ENCODE data around the gene AFMID.

AFMID gene

GRCh38 chr17:78214706-78215061 lies 27.5 kb downstream of the AFMID start:
- WGBS, 2 donors (ENCODE audit: extremely low coverage in 2 of 2, insufficient read length in 2 of 2, insufficient replicate concordance in 1 of 2) = no CpG with 5 or more reads among the region's 5 CpGs
- Histone ChIP-seq H3K9ac (ENCODE audit: low read depth, low read length, poor library complexity) (peak overlapping the region; percentile 91), H3K36me3 (replicated peaks in 1 of 2; ENCODE audit: control insufficient read depth in 2 of 2, insufficient read depth in 2 of 2, low read length in 2 of 2) (peaks cover 17 to 37% of the 10 kb centered on the region in 2 donors), H2BK120ac (ENCODE audit: low read depth, low read length) (no peak overlapping the region), H3K4me1 (ENCODE audit: control insufficient read depth in 2 of 2, insufficient read depth in 1 of 2, low read depth in 1 of 2, low read length in 2 of 2) (peaks cover 3 to 5% of the 10 kb centered on the region in 2 donors), H3K79me1 (ENCODE audit: low read depth, low read length) (peaks cover 9% of the 10 kb centered on the region), H2AFZ (ENCODE audit: low read length) (peak overlapping the region; percentile 86), H3K4me2 (ENCODE audit: insufficient read depth, low read length, poor library complexity, severe bottlenecking) (peak overlapping the region; percentile 95), H3K4me3 (ENCODE audit: low read length in 2 of 2) (peak overlapping the region; percentile 95 to 100), H4K91ac (ENCODE audit: low read depth, low read length, poor library complexity) (peak overlapping the region; percentile 45), H3K14ac (ENCODE audit: low read length) (peak overlapping the region; percentile 25), H3K23ac (ENCODE audit: low read depth, low read length, poor library complexity) (no peak overlapping the region), H3K4ac (ENCODE audit: low read length) (no peak overlapping the region), H2BK15ac (ENCODE audit: low read length) (no peak overlapping the region), H3K18ac (ENCODE audit: low read length) (peak overlapping the region; percentile 96), H3K9me3 (replicated peaks in 1 of 2; ENCODE audit: control insufficient read depth in 2 of 2, insufficient read depth in 1 of 2, low read depth in 1 of 2, low read length in 2 of 2) (peaks cover 0 to 2% of the 10 kb centered on the region in 2 donors), H2BK12ac (ENCODE audit: low read length) (no peak overlapping the region), H2AK5ac (ENCODE audit: low read depth, low read length) (peak overlapping the region; percentile 35), H3K27ac (replicated peaks; ENCODE audit: low read length) (peak overlapping the region; percentile 50), H3K27me3 (ENCODE audit: control insufficient read depth in 3 of 3, insufficient read depth in 3 of 3, low read depth in 1 of 3, low read length in 3 of 3) (peaks cover 0 to 2% (median 0%) of the 10 kb centered on the region in 3 experiments), H2BK5ac (ENCODE audit: low read length) (peak overlapping the region; percentile 85), H4K8ac (ENCODE audit: low read depth, low read length) (no peak overlapping the region)
- no peak for DNase-seq (ENCODE audit: low spot score)

GRCh38 chr17:78219396-78220150 lies 32.4 kb downstream of the AFMID start:
- H3K4me3 ChIP-seq (ENCODE audit: low read length in 2 of 2) = no peak overlapping the region
- H2BK15ac ChIP-seq (ENCODE audit: low read length) = no peak overlapping the region
- no peak overlapping the region for H3K4me2 ChIP-seq (ENCODE audit: insufficient read depth, low read length, poor library complexity, severe bottlenecking)
- H2BK120ac ChIP-seq (ENCODE audit: low read depth, low read length) = no peak overlapping the region
- WGBS, 2 donors (ENCODE audit: extremely low coverage in 2 of 2, insufficient read length in 2 of 2, insufficient replicate concordance in 1 of 2) = no CpG with 5 or more reads among the region's 11 CpGs
- H3K4me1 ChIP-seq (ENCODE audit: control insufficient read depth in 2 of 2, insufficient read depth in 1 of 2, low read depth in 1 of 2, low read length in 2 of 2) = peaks cover 1 to 4% of the 10 kb centered on the region in 2 donors
- no peak overlapping the region for H2BK5ac ChIP-seq (ENCODE audit: low read length)
- no peak overlapping the region for H2AFZ ChIP-seq (ENCODE audit: low read length)
- H3K9me3 ChIP-seq (replicated peaks in 1 of 2; ENCODE audit: control insufficient read depth in 2 of 2, insufficient read depth in 1 of 2, low read depth in 1 of 2, low read length in 2 of 2) = peaks cover 0 to 2% of the 10 kb centered on the region in 2 donors
- DNase-seq (ENCODE audit: low spot score) = no peak
- no peak overlapping the region for H4K91ac ChIP-seq (ENCODE audit: low read depth, low read length, poor library complexity)
- no peak overlapping the region for H3K14ac ChIP-seq (ENCODE audit: low read length)
- no peak overlapping the region for H3K9ac ChIP-seq (ENCODE audit: low read depth, low read length, poor library complexity)
- H3K27me3 ChIP-seq (ENCODE audit: control insufficient read depth in 3 of 3, insufficient read depth in 3 of 3, low read depth in 1 of 3, low read length in 3 of 3) = no peaks in the 10 kb centered on the region
- H2BK12ac ChIP-seq (ENCODE audit: low read length) = no peak overlapping the region
- no peak overlapping the region for H4K8ac ChIP-seq (ENCODE audit: low read depth, low read length)
- no peak overlapping the region for H3K18ac ChIP-seq (ENCODE audit: low read length)
- H2AK5ac ChIP-seq (ENCODE audit: low read depth, low read length) = no peak overlapping the region
- peak overlapping the region; percentile 26 for H3K27ac ChIP-seq (replicated peaks; ENCODE audit: low read length)
- no peak overlapping the region for H3K23ac ChIP-seq (ENCODE audit: low read depth, low read length, poor library complexity)
- no peak overlapping the region for H3K4ac ChIP-seq (ENCODE audit: low read length)
- peaks cover 4% of the 10 kb centered on the region for H3K79me1 ChIP-seq (ENCODE audit: low read depth, low read length)
- peaks cover 45 to 82% of the 10 kb centered on the region in 2 donors for H3K36me3 ChIP-seq (replicated peaks in 1 of 2; ENCODE audit: control insufficient read depth in 2 of 2, insufficient read depth in 2 of 2, low read length in 2 of 2)

DNA sequence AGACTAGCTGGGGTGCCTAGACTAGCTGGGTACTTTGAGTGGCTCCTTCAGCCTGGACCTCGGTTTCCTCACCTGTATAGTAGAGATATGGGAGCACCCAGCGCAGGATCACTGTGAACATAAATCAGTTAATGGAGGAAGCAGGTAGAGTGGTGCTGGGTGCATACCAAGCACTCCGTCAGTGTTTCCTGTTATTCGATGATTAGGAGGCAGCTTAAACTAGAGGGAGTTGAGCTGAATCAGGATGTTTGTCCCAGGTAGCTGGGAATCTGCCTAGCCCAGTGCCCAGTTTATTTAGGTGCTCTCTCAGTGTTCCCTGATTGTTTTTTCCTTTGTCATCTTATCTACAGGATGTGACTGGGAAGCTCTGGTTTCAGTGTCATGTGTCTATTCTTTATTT lies 35.9 kb downstream of the AFMID start:
- Histone ChIP-seq H3K79me1 (ENCODE audit: low read depth, low read length) (peaks cover 2% of the 10 kb centered on the region), H2BK120ac (ENCODE audit: low read depth, low read length) (no peak overlapping the region), H3K27ac (replicated peaks; ENCODE audit: low read length) (no peak overlapping the region), H3K4me2 (ENCODE audit: insufficient read depth, low read length, poor library complexity, severe bottlenecking) (no peak overlapping the region), H2AK5ac (ENCODE audit: low read depth, low read length) (no peak overlapping the region), H2BK5ac (ENCODE audit: low read length) (no peak overlapping the region), H2AFZ (ENCODE audit: low read length) (no peak overlapping the region), H3K9ac (ENCODE audit: low read depth, low read length, poor library complexity) (no peak overlapping the region), H2BK12ac (ENCODE audit: low read length) (no peak overlapping the region), H3K4me1 (ENCODE audit: control insufficient read depth in 2 of 2, insufficient read depth in 1 of 2, low read depth in 1 of 2, low read length in 2 of 2) (no peaks in the 10 kb centered on the region), H3K4ac (ENCODE audit: low read length) (no peak overlapping the region), H3K36me3 (replicated peaks in 1 of 2; ENCODE audit: control insufficient read depth in 2 of 2, insufficient read depth in 2 of 2, low read length in 2 of 2) (peaks cover 37 to 68% of the 10 kb centered on the region in 2 donors), H4K8ac (ENCODE audit: low read depth, low read length) (no peak overlapping the region), H2BK15ac (ENCODE audit: low read length) (no peak overlapping the region), H3K23ac (ENCODE audit: low read depth, low read length, poor library complexity) (no peak overlapping the region), H3K9me3 (replicated peaks in 1 of 2; ENCODE audit: control insufficient read depth in 2 of 2, insufficient read depth in 1 of 2, low read depth in 1 of 2, low read length in 2 of 2) (peaks cover 0 to 3% of the 10 kb centered on the region in 2 donors), H3K14ac (ENCODE audit: low read length) (no peak overlapping the region), H4K91ac (ENCODE audit: low read depth, low read length, poor library complexity) (no peak overlapping the region), H3K27me3 (ENCODE audit: control insufficient read depth in 3 of 3, insufficient read depth in 3 of 3, low read depth in 1 of 3, low read length in 3 of 3) (no peaks in the 10 kb centered on the region), H3K18ac (ENCODE audit: low read length) (no peak overlapping the region), H3K4me3 (ENCODE audit: low read length in 2 of 2) (no peak overlapping the region)
- no CpG with 5 or more reads among the region's 4 CpGs for WGBS, 2 donors (ENCODE audit: extremely low coverage in 2 of 2, insufficient read length in 2 of 2, insufficient replicate concordance in 1 of 2)
- no peak for DNase-seq (ENCODE audit: low spot score)

DNA sequence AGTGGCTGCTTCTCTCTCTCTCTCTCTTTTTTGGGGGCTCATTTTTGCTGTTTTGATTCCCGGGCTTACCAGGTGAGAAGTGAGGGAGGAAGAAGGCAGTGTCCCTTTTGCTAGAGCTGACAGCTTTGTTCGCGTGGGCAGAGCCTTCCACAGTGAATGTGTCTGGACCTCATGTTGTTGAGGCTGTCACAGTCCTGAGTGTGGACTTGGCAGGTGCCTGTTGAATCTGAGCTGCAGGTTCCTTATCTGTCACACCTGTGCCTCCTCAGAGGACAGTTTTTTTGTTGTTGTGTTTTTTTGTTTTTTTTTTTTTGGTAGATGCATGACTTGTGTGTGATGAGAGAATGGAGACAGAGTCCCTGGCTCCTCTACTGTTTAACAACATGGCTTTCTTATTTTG lies 36.6 kb downstream of the AFMID start:
- H3K23ac ChIP-seq (ENCODE audit: low read depth, low read length, poor library complexity) = peak overlapping the region; percentile 46
- H3K79me1 ChIP-seq (ENCODE audit: low read depth, low read length) = peaks cover 2% of the 10 kb centered on the region
- no peak overlapping the region for H4K8ac ChIP-seq (ENCODE audit: low read depth, low read length)
- WGBS, 2 donors (ENCODE audit: extremely low coverage in 2 of 2, insufficient read length in 2 of 2, insufficient replicate concordance in 1 of 2) = no CpG with 5 or more reads among the region's 3 CpGs
- no peak overlapping the region for H2BK120ac ChIP-seq (ENCODE audit: low read depth, low read length)
- H3K4me1 ChIP-seq (ENCODE audit: control insufficient read depth in 2 of 2, insufficient read depth in 1 of 2, low read depth in 1 of 2, low read length in 2 of 2) = no peaks in the 10 kb centered on the region
- DNase-seq (ENCODE audit: low spot score) = no peak
- peaks cover 36 to 63% of the 10 kb centered on the region in 2 donors for H3K36me3 ChIP-seq (replicated peaks in 1 of 2; ENCODE audit: control insufficient read depth in 2 of 2, insufficient read depth in 2 of 2, low read length in 2 of 2)
- peaks cover 0 to 3% of the 10 kb centered on the region in 2 donors for H3K9me3 ChIP-seq (replicated peaks in 1 of 2; ENCODE audit: control insufficient read depth in 2 of 2, insufficient read depth in 1 of 2, low read depth in 1 of 2, low read length in 2 of 2)
- H3K14ac ChIP-seq (ENCODE audit: low read length) = no peak overlapping the region
- H3K27ac ChIP-seq (replicated peaks; ENCODE audit: low read length) = no peak overlapping the region
- no peaks in the 10 kb centered on the region for H3K27me3 ChIP-seq (ENCODE audit: control insufficient read depth in 3 of 3, insufficient read depth in 3 of 3, low read depth in 1 of 3, low read length in 3 of 3)
- no peak overlapping the region for H3K4me3 ChIP-seq (ENCODE audit: low read length in 2 of 2)
- H3K4ac ChIP-seq (ENCODE audit: low read length) = no peak overlapping the region
- no peak overlapping the region for H2BK5ac ChIP-seq (ENCODE audit: low read length)
- no peak overlapping the region for H2AK5ac ChIP-seq (ENCODE audit: low read depth, low read length)
- H2AFZ ChIP-seq (ENCODE audit: low read length) = no peak overlapping the region
- H4K91ac ChIP-seq (ENCODE audit: low read depth, low read length, poor library complexity) = no peak overlapping the region
- H2BK15ac ChIP-seq (ENCODE audit: low read length) = no peak overlapping the region
- H3K4me2 ChIP-seq (ENCODE audit: insufficient read depth, low read length, poor library complexity, severe bottlenecking) = no peak overlapping the region
- no peak overlapping the region for H3K9ac ChIP-seq (ENCODE audit: low read depth, low read length, poor library complexity)
- H2BK12ac ChIP-seq (ENCODE audit: low read length) = no peak overlapping the region
- H3K18ac ChIP-seq (ENCODE audit: low read length) = no peak overlapping the region

All from neuronal stem cell (in vitro differentiated cells).